PC-3 (cell line): ENCODE measurements around the gene LHX1. TPM values are rescaled to one million over a fixed set of nuclear protein-coding genes. Genes with fewer than 3 reads are reported as not detected.

ENCODE experiments used
- ATAC-seq: fragments of 200-7000 bp; cut with Tn5 transposase; 2 replicates; pipeline ENCODE4 v1.9.1; 2020; ENCODE audit warnings: mild to moderate bottlenecking, moderate library complexity
- BruUV-seq: library from RNA; stranded (reverse); fragments of 400-500 nt; replicated peaks from 2 replicates; lab custom pipeline; 2021; lab: Mats Ljungman, UMichigan
- CTCF ChIA-PET: fragments of 300-600 bp; sonication (Branson Sonifier 250); formaldehyde crosslinking; loops from one replicate; lab custom pipeline; 2022; ENCODE audit warnings: antibody characterized with exemption; lab: Charles Lee
- POLR2A ChIA-PET: fragments of 300-600 bp; sonication (Branson Sonifier 250); formaldehyde crosslinking; loops from one replicate; lab custom pipeline; 2022; ENCODE audit warnings: antibody characterized with exemption; ENCODE audit not compliant: unreplicated experiment; lab: Charles Lee
- DNase-seq: peaks from one replicate; pipeline ENCODE4 v3.0.0-alpha.2; 2015
- H2AFZ ChIP-seq: fragments of 300-600 bp; sonication (generic); 2 replicates; pipeline ENCODE4 v1.6.0; 2016; ENCODE audit warnings: antibody characterized with exemption, low read length
- H3F3A ChIP-seq: fragments of 300-600 bp; sonication (generic); one replicate; pipeline ENCODE4 v1.6.0; 2017; ENCODE audit warnings: antibody characterized with exemption, low read length, control low read depth, mild to moderate bottlenecking; ENCODE audit not compliant: unreplicated experiment
- H3K27ac ChIP-seq: fragments of 300-600 bp; sonication (generic); 2 replicates; pipeline ENCODE4 v1.5.1; 2016; ENCODE audit warnings: mild to moderate bottlenecking, low read length
- H3K27me3 ChIP-seq: fragments of 300-600 bp; sonication (generic); 2 replicates; pipeline ENCODE4 v1.6.1; 2016; ENCODE audit warnings: low read length, mixed read lengths
- H3K36me3 ChIP-seq: fragments of 300-600 bp; sonication (generic); 2 replicates; pipeline ENCODE4 v1.6.1; 2016; ENCODE audit warnings: low read depth, mixed run types, low read length, mixed read lengths
- H3K4me1 ChIP-seq: fragments of 300-600 bp; sonication (generic); 2 replicates; pipeline ENCODE4 v1.5.1; 2016; ENCODE audit warnings: low read length; ENCODE audit not compliant: insufficient read depth
- H3K4me2 ChIP-seq: fragments of 300-600 bp; sonication (generic); 2 replicates; pipeline ENCODE4 v1.6.0; 2016; ENCODE audit warnings: low read length
- H3K4me3 ChIP-seq: fragments of 300-600 bp; sonication (generic); 2 replicates; pipeline ENCODE4 v1.5.1; 2016; ENCODE audit warnings: mild to moderate bottlenecking, low read length, mixed read lengths
- H3K79me2 ChIP-seq: fragments of 300-600 bp; sonication (generic); 2 replicates; pipeline ENCODE4 v1.6.1; 2017; ENCODE audit warnings: low read length, mixed read lengths
- H3K9ac ChIP-seq: fragments of 300-600 bp; sonication (generic); 2 replicates; pipeline ENCODE4 v1.6.0; 2016; ENCODE audit warnings: mild to moderate bottlenecking, low read length
- H3K9me2 ChIP-seq: fragments of 300-600 bp; sonication (generic); replicated peaks from 2 replicates; pipeline ENCODE4 v1.6.1; 2016; ENCODE audit warnings: mixed run types, low read length, mixed read lengths
- H3K9me3 ChIP-seq: fragments of 300-600 bp; sonication (generic); 2 replicates; pipeline ENCODE4 v1.6.1; 2016; ENCODE audit warnings: low read length, mixed read lengths
- H4K20me1 ChIP-seq: fragments of 300-600 bp; sonication (generic); 2 replicates; pipeline ENCODE4 v1.6.1; 2016; ENCODE audit warnings: low read length, mixed read lengths
- EZH2 ChIP-seq: fragments of 300-600 bp; sonication (generic); IDR thresholded peaks from one replicate; pipeline ENCODE4 v1.6.1; 2017; ENCODE audit warnings: antibody characterized with exemption, mild to moderate bottlenecking, low read length; ENCODE audit not compliant: unreplicated experiment
- EZH2phosphoT487 ChIP-seq: fragments of 300-600 bp; sonication (generic); IDR thresholded peaks from 2 replicates; pipeline ENCODE4 v1.6.1; 2018; ENCODE audit warnings: mild to moderate bottlenecking, antibody characterized with exemption, low read length, borderline replicate concordance
- intact Hi-C: fragments of 100-400 bp; cut with micrococcal nuclease; formaldehyde crosslinking; loops from 2 replicates; pipeline ENCODE4 v1.9.0; 2023
- total RNA-seq: library from RNA; depleted of rRNA; stranded (reverse); fragments of >200 nt; gene quantifications from 2 replicates; pipeline ENCODE4 v1.2.3, GENCODE V29; 2014
- TF ChIP-seq, protein P1 (sequence below): fragments of 300-600 bp; sonication (generic); conservative IDR thresholded peaks from 2 replicates; pipeline ENCODE4 v1.5.1; 2017; ENCODE audit warnings: antibody characterized with exemption, low read depth, mild to moderate bottlenecking, low read length

LHX1 gene
- total RNA-seq, 1 experiment from 2014 or later, result not detected

DNA sequence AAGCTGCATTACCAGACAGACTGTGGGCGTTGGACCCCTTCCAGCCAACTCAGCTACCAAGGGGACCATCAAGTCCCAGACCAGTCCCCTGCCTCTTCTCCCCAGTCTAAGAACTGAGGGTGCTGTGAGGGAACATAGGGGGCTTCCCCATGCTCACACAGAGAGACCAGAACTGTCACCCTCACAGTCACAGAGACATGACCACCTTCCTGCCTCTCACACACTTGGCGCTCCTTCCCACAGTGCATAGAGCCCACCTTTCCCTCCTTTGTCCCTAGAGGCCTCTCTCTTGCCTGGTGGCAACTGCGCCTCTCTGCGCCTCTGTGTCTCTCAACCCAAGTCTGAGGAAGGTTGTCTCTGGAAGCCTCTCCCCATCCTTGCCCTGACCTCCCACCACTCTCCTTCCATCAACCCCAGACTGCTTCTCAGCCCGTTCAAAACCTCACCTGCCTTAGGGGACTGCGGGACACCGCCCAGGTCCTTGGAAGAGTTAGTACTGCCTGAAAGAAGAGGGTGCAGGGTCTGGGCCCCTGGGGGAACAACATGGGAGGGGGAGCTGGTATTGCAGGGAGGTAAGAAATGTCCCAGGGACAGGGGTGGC lies 6.1 kb upstream of the LHX1 start:
- no peaks in the 10 kb centered on the region for H3F3A ChIP-seq
- H3K4me1 ChIP-seq, result peaks cover 6% of the 10 kb centered on the region; the same call in 1 of the 2 replicates
- H3K4me2 ChIP-seq, result no peak overlapping the region
- H4K20me1 ChIP-seq, result no peaks in the 10 kb centered on the region
- intact Hi-C loops, result no loop called here
- H2AFZ ChIP-seq, result no peak overlapping the region
- H3K36me3 ChIP-seq, result no peaks in the 10 kb centered on the region
- DNase-seq, result no peak
- H3K9ac ChIP-seq, result no peak overlapping the region
- no peak for ATAC-seq
- BruUV-seq, result no TSS peak
- H3K4me3 ChIP-seq, result no peak overlapping the region
- H3K9me3 ChIP-seq, result no peaks in the 10 kb centered on the region
- POLR2A ChIA-PET, result no interaction called here
- peaks cover 62% of the 10 kb centered on the region for H3K27me3 ChIP-seq
- TF ChIP-seq EZH2phosphoT487, result no peak
- no peak for TF ChIP-seq EZH2
- TF ChIP-seq, protein P1, sequence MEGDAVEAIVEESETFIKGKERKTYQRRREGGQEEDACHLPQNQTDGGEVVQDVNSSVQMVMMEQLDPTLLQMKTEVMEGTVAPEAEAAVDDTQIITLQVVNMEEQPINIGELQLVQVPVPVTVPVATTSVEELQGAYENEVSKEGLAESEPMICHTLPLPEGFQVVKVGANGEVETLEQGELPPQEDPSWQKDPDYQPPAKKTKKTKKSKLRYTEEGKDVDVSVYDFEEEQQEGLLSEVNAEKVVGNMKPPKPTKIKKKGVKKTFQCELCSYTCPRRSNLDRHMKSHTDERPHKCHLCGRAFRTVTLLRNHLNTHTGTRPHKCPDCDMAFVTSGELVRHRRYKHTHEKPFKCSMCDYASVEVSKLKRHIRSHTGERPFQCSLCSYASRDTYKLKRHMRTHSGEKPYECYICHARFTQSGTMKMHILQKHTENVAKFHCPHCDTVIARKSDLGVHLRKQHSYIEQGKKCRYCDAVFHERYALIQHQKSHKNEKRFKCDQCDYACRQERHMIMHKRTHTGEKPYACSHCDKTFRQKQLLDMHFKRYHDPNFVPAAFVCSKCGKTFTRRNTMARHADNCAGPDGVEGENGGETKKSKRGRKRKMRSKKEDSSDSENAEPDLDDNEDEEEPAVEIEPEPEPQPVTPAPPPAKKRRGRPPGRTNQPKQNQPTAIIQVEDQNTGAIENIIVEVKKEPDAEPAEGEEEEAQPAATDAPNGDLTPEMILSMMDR, result no peak
- CTCF ChIA-PET, result no interaction called here
- H3K79me2 ChIP-seq, result no peaks in the 10 kb centered on the region
- H3K9me2 ChIP-seq, result no peaks in the 10 kb centered on the region
- H3K27ac ChIP-seq, result no peak overlapping the region

DNA sequence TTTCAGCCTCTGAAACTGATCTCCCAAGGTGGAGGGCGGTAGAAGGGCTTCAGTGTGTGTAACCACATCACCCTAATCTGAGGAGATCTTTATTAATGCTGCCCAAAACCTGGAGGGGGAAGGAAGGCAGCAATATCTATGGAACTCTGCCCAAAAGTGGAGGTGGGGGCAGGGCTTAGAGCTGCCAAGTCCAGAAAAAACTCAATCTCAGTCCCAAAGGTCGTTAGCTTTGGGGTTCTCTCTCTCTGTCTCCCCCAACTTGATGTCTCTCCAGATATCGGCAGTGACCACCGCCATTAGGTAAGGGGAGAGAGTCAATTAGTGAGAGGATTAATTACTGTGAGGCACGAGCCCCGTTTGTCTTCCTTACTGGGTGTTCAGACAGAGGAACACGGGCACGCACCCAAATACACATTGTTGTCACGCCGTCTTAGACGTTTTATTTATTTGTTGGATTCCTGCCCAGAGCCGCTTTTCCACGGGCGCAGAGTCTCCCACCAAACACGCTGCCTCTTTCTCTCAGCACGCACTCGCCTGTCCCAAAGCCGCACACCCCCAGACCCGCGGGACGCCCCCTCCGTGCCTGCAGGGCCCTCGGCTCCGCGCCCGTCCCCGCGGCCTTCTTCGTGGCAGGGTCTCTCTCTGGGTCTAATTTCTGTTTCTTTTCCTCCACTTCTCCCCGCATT lies 5.4 kb upstream of the LHX1 start:
- peak overlapping the region; percentile 53 for H2AFZ ChIP-seq
- no peaks in the 10 kb centered on the region for H3K9me3 ChIP-seq
- H3K4me2 ChIP-seq, result peak overlapping the region; percentile 81
- ChIA-PET CTCF (no interaction called here), POLR2A (no interaction called here)
- H3K4me1 ChIP-seq, result peaks cover 5% of the 10 kb centered on the region; the same call in 1 of the 2 replicates
- H3F3A ChIP-seq, result no peaks in the 10 kb centered on the region
- no TSS peak for BruUV-seq
- no peak for DNase-seq
- no peaks in the 10 kb centered on the region for H3K9me2 ChIP-seq
- H3K27me3 ChIP-seq, result peaks cover 68% of the 10 kb centered on the region
- ATAC-seq, result no peak
- peak overlapping the region; percentile 62 for H3K4me3 ChIP-seq
- TF ChIP-seq, protein P1, result no peak
- peak; percentile 59; the same call in 1 of the 2 replicates for TF ChIP-seq EZH2phosphoT487
- intact Hi-C loops, result no loop called here
- no peaks in the 10 kb centered on the region for H3K79me2 ChIP-seq
- no peaks in the 10 kb centered on the region for H4K20me1 ChIP-seq
- no peak overlapping the region for H3K27ac ChIP-seq
- no peaks in the 10 kb centered on the region for H3K36me3 ChIP-seq
- H3K9ac ChIP-seq, result no peak overlapping the region

DNA sequence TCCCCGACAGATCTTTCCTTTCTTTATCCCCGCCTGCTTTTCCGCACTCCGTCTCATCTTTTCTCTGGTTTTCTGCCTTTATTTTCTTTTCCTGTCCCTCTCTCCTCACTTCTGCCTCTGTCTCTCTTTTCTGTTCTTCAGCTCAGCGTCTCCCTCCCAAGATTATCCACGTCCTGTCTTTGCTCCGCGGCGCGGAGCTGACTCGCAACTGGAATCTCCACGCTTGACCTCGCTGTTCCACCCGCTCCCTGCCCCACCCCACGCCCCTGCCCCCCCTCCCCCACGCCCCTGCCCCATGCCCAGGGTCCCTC lies 4.9 kb upstream of the LHX1 start:
- H4K20me1 ChIP-seq, result no peaks in the 10 kb centered on the region
- no peaks in the 10 kb centered on the region for H3K79me2 ChIP-seq
- no TSS peak for BruUV-seq
- no peak overlapping the region for H3K27ac ChIP-seq
- peaks cover 73% of the 10 kb centered on the region for H3K27me3 ChIP-seq
- peak overlapping the region; percentile 81 for H3K4me2 ChIP-seq
- ChIA-PET CTCF (no interaction called here), POLR2A (no interaction called here)
- H3K9ac ChIP-seq, result no peak overlapping the region
- H2AFZ ChIP-seq, result peak overlapping the region; percentile 53
- ATAC-seq (no peak), DNase-seq (no peak)
- H3K9me2 ChIP-seq, result no peaks in the 10 kb centered on the region
- no peaks in the 10 kb centered on the region for H3K36me3 ChIP-seq
- H3F3A ChIP-seq, result no peaks in the 10 kb centered on the region
- no peaks in the 10 kb centered on the region for H3K9me3 ChIP-seq
- H3K4me1 ChIP-seq, result peaks cover 4% of the 10 kb centered on the region; the same call in 1 of the 2 replicates
- peak overlapping the region; percentile 62 for H3K4me3 ChIP-seq
- TF ChIP-seq EZH2 (no peak), EZH2phosphoT487 (peak; percentile 12; the same call in 1 of the 2 replicates)
- TF ChIP-seq, protein P1, result no peak
- intact Hi-C loops, result no loop called here
